ENCODE data around the gene PRG2. TPM values are rescaled to one million over a fixed set of nuclear protein-coding genes. Genes with fewer than 3 reads are reported as not detected.

Gene PRG2
- total and polyA plus RNA-seq, 2 of the 13 experiments (the other 11 are each of a cell fraction or from before 2014, with no cell fraction given) = not detected

DNA sequence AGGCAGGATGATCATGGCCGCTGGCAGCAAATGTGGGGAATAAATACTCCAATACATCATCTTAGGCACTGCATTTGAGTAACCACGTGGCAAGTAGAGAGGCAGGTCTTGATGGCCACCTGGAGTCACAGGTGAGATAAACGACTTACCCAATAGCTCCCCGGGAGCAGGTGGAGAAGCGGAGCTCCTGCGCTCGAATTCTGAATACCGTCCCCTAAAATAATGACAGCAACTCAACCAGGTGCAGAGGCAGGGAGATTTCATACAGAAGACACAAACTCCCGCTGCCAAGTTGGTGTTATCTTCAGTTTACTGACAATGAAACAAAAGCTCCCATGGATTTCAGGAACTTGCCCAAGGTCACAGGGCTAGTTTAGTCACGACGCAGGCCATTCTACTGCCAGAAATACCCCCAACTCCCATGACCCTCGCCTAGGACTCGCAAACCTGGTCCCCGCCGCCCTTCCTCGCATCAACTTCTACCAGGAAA, 36.0 kb upstream of the PRG2 start:
- POLR2A ChIA-PET = no interaction called here
- peaks cover 2% of the 10 kb centered on the region in 2 experiments; a peak in 2 of 5 replicates for H3K27me3 ChIP-seq (ENCODE audit: control insufficient read depth in 1 of 2, insufficient read depth in 2 of 2, low read length in 2 of 2)
- in situ Hi-C loops (cut with HindIII; ENCODE audit: extremely low pct_ligation_motif_present, low pct_unique_long_range_greater_than_20kb) = no loop called here
- no peaks in the 10 kb centered on the region for H3K79me2 ChIP-seq (ENCODE audit: insufficient read depth, low read length)
- no TSS peak for BruUV-seq (replicated peaks)
- H3K4me1 ChIP-seq (ENCODE audit: insufficient read depth, low read length) = peaks cover 60% of the 10 kb centered on the region
- H3K9me3 ChIP-seq (ENCODE audit: low read length) = no peaks in the 10 kb centered on the region
- FAIRE-seq (no peak), DNase-seq (ENCODE audit: low spot score) (no peak), ATAC-seq (no peak)
- no peak overlapping the region for H3K9ac ChIP-seq (ENCODE audit: insufficient read depth, low read depth, low read length)
- H3K4me2 ChIP-seq (ENCODE audit: low read depth, low read length) = no peak overlapping the region
- 71% methylated on average over 16 of the region's 16 CpGs for WGBS (ENCODE audit: low lambda C conversion rate)
- H3K36me3 ChIP-seq (replicated peaks in 1 of 2; ENCODE audit: control insufficient read depth in 1 of 2, insufficient read depth in 2 of 2, low read length in 2 of 2) = no peaks in the 10 kb centered on the region
- TF ChIP-seq ZNF253 (CRISPR knock-in tag; IDR thresholded peaks at IDR 0.05; ENCODE audit: borderline replicate concordance) (no peak), ZMYM4 (CRISPR knock-in tag; IDR thresholded peaks at IDR 0.05) (no peak)
- no peak overlapping the region for H3K27ac ChIP-seq (ENCODE audit: extremely low read length, insufficient read depth, low read length)
- CTCF ChIA-PET (ENCODE audit: low intra/inter-chr PET ratio, low total read pairs) = no interaction called here
- intact Hi-C loops (cut with micrococcal nuclease; ENCODE audit: unreplicated experiment) = no loop called here
- H4K20me1 ChIP-seq (ENCODE audit: insufficient read depth, low read length) = no peaks in the 10 kb centered on the region
- no peak overlapping the region for H2AFZ ChIP-seq (ENCODE audit: low read length)
- H3K4me3 ChIP-seq (replicated peaks in 1 of 3; ENCODE audit: insufficient read depth in 1 of 3, low read depth in 2 of 3, low read length in 3 of 3) = no peak overlapping the region

DNA sequence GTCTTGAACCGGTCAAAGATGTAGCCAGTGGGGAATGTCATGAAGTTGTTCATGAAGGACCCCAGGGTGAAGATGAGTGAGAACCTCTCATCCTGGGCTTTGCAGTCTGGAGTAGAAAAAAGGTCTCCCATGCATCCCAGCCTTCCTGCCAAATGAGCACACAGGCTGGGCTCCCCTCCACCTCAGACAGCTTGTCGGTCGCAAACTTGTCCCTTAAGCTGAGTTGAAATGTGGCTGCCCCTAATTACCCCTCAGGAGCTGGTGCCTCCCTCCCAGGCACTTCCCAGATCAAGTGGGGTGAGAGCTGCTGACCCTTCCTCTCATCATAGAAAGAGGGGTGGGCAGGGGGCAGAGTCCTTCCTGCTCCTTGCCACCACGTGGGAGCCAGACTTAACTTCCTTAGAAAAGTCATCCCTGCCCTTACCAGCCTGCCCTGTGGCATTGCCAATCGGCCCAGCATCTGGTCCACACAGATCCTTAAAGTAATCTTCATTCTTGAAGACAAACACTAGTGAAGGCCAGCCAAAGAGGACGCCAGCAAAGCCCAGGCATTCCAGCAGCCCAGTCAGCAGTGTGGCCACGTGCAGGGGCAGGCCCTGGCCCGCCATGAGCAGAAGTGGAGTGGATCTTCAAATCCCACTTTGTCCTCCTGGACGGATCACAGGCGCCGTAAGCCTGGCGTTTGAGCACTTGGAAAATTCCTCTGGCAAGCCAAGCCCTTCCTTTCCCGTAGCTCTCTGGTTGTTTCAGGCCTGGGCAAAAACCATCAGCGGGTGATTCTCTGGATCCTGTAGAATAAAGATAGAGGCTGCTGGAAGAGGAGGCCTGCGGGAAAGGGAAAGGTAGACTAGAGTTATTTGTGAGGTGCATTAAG, 35.4 kb upstream of the PRG2 start:
- no peak overlapping the region for H3K9ac ChIP-seq (ENCODE audit: insufficient read depth, low read depth, low read length)
- H4K20me1 ChIP-seq (ENCODE audit: insufficient read depth, low read length) = no peaks in the 10 kb centered on the region
- BruUV-seq (replicated peaks) = no TSS peak
- peaks cover 53% of the 10 kb centered on the region for H3K4me1 ChIP-seq (ENCODE audit: insufficient read depth, low read length)
- H3K79me2 ChIP-seq (ENCODE audit: insufficient read depth, low read length) = no peaks in the 10 kb centered on the region
- no peak overlapping the region for H3K27ac ChIP-seq (ENCODE audit: extremely low read length, insufficient read depth, low read length)
- TF ChIP-seq KDM5A (IDR thresholded peaks at IDR 0.05; ENCODE audit: borderline replicate concordance, low read length) (no peak), ZNF264 (CRISPR knock-in tag; IDR thresholded peaks at IDR 0.05) (no peak), ZSCAN9 (CRISPR knock-in tag; IDR thresholded peaks at IDR 0.05; ENCODE audit: borderline replicate concordance) (no peak), ZNF749 (CRISPR knock-in tag; IDR thresholded peaks at IDR 0.05; ENCODE audit: borderline replicate concordance) (no peak), BORCS8-MEF2B (CRISPR knock-in tag; IDR thresholded peaks at IDR 0.05) (no peak), ZNF75D (CRISPR knock-in tag; IDR thresholded peaks at IDR 0.05; ENCODE audit: borderline replicate concordance) (no peak), ZMAT3 (CRISPR knock-in tag; conservative IDR thresholded peaks at IDR 0.05) (no peak), ZSCAN21 (CRISPR knock-in tag; IDR thresholded peaks at IDR 0.05; ENCODE audit: borderline replicate concordance) (no peak), KDM1A (CRISPR knock-in tag; IDR thresholded peaks at IDR 0.05) (no peak), HNRNPH1 (optimal IDR thresholded peaks at IDR 0.05; ENCODE audit: low read depth, low read length) (no peak), ZNF124 (CRISPR knock-in tag; IDR thresholded peaks at IDR 0.05) (no peak), KLF16 (CRISPR knock-in tag; IDR thresholded peaks at IDR 0.05) (no peak)
- TF ChIP-seq, protein P1, sequence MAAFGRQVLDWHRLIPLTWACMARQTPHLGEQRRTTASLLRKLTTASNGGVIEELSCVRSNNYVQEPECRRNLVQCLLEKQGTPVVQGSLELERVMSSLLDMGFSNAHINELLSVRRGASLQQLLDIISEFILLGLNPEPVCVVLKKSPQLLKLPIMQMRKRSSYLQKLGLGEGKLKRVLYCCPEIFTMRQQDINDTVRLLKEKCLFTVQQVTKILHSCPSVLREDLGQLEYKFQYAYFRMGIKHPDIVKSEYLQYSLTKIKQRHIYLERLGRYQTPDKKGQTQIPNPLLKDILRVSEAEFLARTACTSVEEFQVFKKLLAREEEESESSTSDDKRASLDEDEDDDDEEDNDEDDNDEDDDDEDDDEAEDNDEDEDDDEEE (CRISPR knock-in tag; IDR thresholded peaks at IDR 0.05) = no peak
- H2AFZ ChIP-seq (ENCODE audit: low read length) = no peak overlapping the region
- H3K36me3 ChIP-seq (replicated peaks in 1 of 2; ENCODE audit: control insufficient read depth in 1 of 2, insufficient read depth in 2 of 2, low read length in 2 of 2) = no peaks in the 10 kb centered on the region
- peaks cover 2% of the 10 kb centered on the region in 2 experiments; a peak in 2 of 5 replicates for H3K27me3 ChIP-seq (ENCODE audit: control insufficient read depth in 1 of 2, insufficient read depth in 2 of 2, low read length in 2 of 2)
- peak overlapping the region; percentile 5; the same call in 1 of the 2 replicates for H3K4me2 ChIP-seq (ENCODE audit: low read depth, low read length)
- WGBS (ENCODE audit: low lambda C conversion rate) = 73% methylated on average over 12 of the region's 15 CpGs
- ChIA-PET CTCF (ENCODE audit: low intra/inter-chr PET ratio, low total read pairs) (no interaction called here), POLR2A (no interaction called here)
- in situ Hi-C loops (cut with HindIII; ENCODE audit: extremely low pct_ligation_motif_present, low pct_unique_long_range_greater_than_20kb) (no loop called here), intact Hi-C loops (cut with micrococcal nuclease; ENCODE audit: unreplicated experiment) (no loop called here)
- H3K9me3 ChIP-seq (ENCODE audit: low read length) = no peaks in the 10 kb centered on the region
- no peak for DNase-seq (ENCODE audit: low spot score)
- FAIRE-seq = no peak
- H3K4me3 ChIP-seq (replicated peaks in 1 of 3; ENCODE audit: insufficient read depth in 1 of 3, low read depth in 2 of 3, low read length in 3 of 3) = no peak overlapping the region
- no peak for ATAC-seq
